SU-DHL-6 (cell line): ENCODE results near the gene STRADA.

Experiments used
- CTCF ChIP-seq: fragments of 200-600 bp; sonication (generic); IDR thresholded peaks from one replicate; pipeline ENCODE4 v1.5.1; 2017; ENCODE audit warnings: antibody characterized with exemption, mild to moderate bottlenecking, low read length, moderate library complexity; ENCODE audit not compliant: insufficient read depth, poor library complexity, severe bottlenecking
- EZH2phosphoT487 ChIP-seq: fragments of 200-600 bp; sonication (generic), shearing (Covaris generic); conservative IDR thresholded peaks from 2 replicates; pipeline ENCODE4 v1.6.1; 2018; ENCODE audit warnings: mild to moderate bottlenecking, antibody characterized with exemption, low read length, moderate library complexity, mixed read lengths

- TF ChIP-seq CTCF (no peak), EZH2phosphoT487 (no peak)
Observed at GRCh38 chr17:63672856-63673255, 68.7 kb downstream of the STRADA start.
